IMR-90 (cell line): Measurements from ENCODE around the gene RBMS3.

Source experiments
- NFE2L2 ChIP-seq: fragments of 150-350 bp; IDR thresholded peaks from 2 replicates; pipeline ENCODE4 v1.6.1; 2016; ENCODE audit warnings: low read depth, mild to moderate bottlenecking, low read length
- POLR2A ChIP-seq: IDR thresholded peaks from 2 replicates; pipeline ENCODE4 v1.6.1; 2012; ENCODE audit warnings: mild to moderate bottlenecking, low read depth, low read length
- RFX5 ChIP-seq: IDR thresholded peaks from 2 replicates; pipeline ENCODE4 v1.8.0; 2012; ENCODE audit warnings: low read depth, mild to moderate bottlenecking, low read length, moderate library complexity
- SMC3 ChIP-seq: fragments of 150-350 bp; IDR thresholded peaks from 2 replicates; pipeline ENCODE4 v1.6.1; 2016; ENCODE audit warnings: low read depth, mild to moderate bottlenecking, antibody characterized with exemption, low read length, moderate library complexity
- TF ChIP-seq, protein P1 (sequence below): conservative IDR thresholded peaks from 2 replicates; pipeline ENCODE4 v1.5.1; 2012; ENCODE audit warnings: mild to moderate bottlenecking, low read depth, low read length, improper control_type of control experiment
- TF ChIP-seq, protein P2 (sequence below): fragments of 150-350 bp; IDR thresholded peaks from 2 replicates; pipeline ENCODE4 v1.6.1; 2017; ENCODE audit warnings: mild to moderate bottlenecking, antibody characterized with exemption, low read length, low read depth

DNA sequence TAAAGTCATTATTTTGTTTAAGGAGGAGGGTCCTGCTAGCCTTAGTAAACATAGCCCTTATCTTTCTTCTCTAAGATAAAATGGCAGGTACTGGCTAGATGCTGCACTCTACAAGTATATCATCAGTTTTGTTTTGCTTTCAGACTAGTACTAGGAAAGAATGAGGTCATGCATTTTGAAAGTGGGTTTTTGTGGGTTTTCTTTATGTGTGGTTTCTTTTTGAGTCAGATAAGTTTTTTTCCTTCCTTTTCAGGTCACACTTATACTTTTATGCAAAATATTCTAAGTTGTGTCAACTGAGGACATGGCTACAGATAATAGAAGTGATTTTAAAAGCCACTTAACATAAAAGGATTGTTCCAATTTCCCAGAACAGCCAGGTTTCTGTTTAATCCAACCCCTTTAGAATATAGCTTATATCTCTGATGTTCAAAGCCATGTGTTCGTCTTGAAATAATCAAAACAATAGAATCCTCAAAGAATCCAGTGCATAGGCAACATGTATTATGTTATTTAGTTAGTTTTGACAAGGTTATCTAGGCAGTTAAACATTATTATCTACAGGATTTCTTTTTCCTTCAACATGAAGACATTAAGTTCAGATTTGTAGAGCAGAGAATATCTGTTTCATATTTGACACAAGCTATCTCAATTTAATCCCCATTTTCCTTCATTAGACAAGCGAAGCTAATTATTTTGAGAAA, 406.2 kb downstream of the RBMS3 start:
- TF ChIP-seq, protein P1, sequence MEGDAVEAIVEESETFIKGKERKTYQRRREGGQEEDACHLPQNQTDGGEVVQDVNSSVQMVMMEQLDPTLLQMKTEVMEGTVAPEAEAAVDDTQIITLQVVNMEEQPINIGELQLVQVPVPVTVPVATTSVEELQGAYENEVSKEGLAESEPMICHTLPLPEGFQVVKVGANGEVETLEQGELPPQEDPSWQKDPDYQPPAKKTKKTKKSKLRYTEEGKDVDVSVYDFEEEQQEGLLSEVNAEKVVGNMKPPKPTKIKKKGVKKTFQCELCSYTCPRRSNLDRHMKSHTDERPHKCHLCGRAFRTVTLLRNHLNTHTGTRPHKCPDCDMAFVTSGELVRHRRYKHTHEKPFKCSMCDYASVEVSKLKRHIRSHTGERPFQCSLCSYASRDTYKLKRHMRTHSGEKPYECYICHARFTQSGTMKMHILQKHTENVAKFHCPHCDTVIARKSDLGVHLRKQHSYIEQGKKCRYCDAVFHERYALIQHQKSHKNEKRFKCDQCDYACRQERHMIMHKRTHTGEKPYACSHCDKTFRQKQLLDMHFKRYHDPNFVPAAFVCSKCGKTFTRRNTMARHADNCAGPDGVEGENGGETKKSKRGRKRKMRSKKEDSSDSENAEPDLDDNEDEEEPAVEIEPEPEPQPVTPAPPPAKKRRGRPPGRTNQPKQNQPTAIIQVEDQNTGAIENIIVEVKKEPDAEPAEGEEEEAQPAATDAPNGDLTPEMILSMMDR = no peak
- no peak for TF ChIP-seq RFX5
- no peak for TF ChIP-seq SMC3
- TF ChIP-seq POLR2A = no peak
- TF ChIP-seq NFE2L2 = no peak
- TF ChIP-seq, protein P2, sequence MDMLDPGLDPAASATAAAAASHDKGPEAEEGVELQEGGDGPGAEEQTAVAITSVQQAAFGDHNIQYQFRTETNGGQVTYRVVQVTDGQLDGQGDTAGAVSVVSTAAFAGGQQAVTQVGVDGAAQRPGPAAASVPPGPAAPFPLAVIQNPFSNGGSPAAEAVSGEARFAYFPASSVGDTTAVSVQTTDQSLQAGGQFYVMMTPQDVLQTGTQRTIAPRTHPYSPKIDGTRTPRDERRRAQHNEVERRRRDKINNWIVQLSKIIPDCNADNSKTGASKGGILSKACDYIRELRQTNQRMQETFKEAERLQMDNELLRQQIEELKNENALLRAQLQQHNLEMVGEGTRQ = no peak
